GM15510 (cell line): ENCODE results near the gene EHBP1.

Experiments
- POLR2A ChIP-seq: IDR thresholded peaks from 3 replicates; pipeline ENCODE4 v1.6.1; 2011; ENCODE audit warnings: borderline replicate concordance; ENCODE audit not compliant: insufficient read length; ENCODE audit errors: extremely low read depth

Gene EHBP1

DNA sequence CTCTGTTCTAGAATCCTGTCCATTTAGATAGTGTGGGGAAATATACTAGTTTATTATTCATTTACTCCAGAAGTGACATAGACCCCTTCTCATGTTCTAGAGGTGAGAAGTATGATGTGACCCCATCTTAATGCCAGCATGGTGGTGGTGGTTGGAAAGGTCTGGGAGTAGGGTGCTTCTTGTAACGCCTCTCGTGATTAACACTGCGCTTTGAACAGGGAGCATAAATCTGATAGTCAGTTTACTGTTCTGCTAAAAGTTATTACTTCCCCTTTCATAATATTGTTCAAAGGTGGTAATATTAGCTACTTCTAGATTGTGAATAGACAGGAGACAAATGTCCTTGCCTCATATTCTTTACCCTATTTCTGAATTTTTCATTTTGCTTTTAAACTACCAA is 35.6 kb downstream of the EHBP1 start:
- no peak for TF ChIP-seq POLR2A

DNA sequence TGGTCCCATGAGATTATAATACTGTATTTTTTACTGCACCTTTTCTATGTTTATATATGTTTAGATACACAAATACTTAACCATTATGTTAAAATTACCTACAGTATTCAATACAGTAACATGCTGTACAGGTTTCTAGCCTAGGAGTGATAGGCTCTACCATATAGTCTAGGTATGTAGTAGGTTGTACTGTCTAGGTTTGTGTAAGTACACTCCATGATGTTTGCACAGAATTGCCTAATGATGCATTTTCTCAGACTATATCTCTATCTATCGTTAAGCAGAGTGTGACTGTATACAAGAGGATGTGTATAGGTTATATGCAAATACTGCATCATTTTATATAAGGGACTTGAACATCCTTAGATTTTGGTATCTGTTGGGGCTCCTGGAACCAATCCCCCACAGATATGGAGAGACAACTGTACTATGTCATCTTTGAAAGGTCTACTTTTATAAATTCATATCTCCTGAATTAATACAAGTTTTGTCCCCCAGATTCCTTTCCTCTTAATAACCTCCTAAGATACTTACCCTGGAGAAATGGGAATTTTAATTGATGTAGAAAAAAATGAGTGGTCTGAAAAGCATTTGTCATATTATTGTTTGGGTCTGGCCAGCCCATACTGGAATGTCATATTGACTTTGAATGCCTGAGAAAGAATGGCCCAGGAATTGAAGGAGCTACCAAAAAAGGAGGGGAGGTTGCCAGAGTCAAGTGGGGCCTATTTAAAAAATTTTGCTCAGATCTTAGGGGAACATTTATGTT is 36.6 kb downstream of the EHBP1 start:
- no peak for TF ChIP-seq POLR2A

DNA sequence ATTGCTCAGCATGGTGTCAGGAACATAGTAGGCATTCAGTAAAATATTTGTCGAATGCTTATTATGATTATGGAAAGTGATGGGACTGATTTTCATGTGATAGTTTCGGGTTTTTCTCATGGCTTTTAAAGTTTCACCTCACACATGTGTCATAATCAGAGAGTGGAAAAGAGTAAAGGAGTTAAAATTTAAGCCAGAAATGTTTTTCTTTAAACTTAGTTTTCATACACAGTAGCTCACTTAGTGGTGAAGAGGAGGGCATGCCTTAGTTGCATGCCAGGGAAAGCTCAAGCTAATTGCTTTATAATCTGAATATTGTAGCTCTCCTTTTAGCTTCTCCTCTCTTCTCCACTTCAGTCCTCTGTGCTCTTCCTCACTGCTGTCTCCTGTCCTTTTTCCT is 38.0 kb downstream of the EHBP1 start:
- TF ChIP-seq POLR2A: no peak

DNA sequence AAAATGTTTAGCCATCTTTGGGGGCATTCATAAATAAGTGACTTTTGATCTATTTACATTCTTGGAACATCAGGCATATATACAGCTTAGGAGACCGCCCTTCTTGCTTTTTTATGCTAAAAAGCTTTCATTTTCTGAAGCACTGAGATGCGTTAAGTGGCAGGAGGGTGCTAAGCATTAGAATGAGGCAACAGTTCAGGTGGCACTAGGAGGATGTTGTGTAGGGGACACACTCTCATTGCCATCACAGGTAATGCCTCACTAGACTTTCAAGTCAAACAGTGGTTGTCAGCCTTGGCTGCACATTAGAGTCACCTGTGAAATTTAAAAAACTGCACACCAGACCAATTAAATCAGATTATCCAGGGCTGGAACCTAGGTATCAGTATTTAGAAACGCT is 39.1 kb downstream of the EHBP1 start:
- no peak for TF ChIP-seq POLR2A

DNA sequence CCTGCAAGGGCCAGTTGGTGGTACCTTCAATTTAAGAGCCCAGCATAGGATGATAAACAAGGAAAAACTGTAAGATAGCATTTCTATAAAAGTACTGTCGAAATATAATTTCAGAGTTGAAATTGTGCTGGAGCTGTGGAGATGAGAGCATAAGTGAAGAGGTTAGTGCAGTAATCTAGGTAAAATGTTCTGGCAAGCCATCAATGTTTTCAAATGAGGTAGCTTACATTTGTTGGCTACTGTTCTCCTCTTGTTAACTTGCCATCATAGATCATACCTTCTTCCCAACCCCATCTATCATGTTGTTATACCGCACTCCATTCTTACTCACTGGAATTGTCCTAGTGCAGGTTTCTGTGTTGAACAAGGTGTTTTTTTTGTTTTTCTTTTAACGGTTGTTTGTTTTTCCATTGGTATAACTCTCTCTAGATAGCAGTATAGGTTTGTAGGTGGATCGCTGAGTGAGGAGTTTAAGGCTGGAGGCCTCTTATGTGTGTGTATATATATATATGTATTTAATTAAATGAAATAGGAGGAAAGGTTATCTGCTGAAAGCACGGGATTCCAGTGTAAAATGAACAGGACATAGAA is 40.5 kb downstream of the EHBP1 start:
- TF ChIP-seq POLR2A: no peak

DNA sequence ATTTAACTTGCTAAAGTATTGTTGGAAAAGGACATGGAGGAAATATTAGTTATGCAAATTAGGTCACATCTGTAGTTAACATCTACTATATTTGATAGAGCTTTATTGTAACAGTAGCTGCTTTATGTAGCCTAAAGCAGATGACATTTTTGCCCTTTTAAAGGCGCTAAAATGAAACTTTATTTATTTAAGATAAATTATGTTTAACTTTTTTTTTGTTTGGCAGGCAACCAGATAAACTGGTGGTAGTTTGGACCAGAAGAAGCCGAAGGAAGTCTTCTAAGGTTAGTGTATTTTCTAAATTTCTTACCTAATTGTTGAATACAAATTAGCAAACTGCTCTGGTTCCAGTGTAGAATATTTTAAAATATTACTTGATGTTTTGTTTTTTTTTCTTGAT is 41.7 kb downstream of the EHBP1 start:
- TF ChIP-seq POLR2A: no peak

DNA sequence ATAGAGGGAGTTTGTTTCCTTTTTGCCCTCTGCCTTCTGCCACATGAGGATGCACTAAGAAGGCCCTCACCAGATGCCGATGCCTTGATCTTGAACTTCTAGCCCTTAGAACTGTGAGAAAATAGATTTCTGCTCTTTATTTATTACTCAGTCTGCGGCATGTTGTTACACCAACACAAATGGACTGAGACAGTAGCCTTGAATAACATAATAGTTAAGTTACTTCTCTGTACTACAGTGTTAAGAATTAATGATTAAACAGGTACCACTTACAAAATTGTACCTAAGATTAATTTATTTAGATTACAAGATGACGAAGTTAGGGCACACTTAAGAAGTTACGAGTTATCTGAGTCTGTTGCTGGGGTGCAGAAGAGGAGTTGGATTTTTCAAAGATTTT is 42.4 kb downstream of the EHBP1 start:
- TF ChIP-seq POLR2A: no peak

DNA sequence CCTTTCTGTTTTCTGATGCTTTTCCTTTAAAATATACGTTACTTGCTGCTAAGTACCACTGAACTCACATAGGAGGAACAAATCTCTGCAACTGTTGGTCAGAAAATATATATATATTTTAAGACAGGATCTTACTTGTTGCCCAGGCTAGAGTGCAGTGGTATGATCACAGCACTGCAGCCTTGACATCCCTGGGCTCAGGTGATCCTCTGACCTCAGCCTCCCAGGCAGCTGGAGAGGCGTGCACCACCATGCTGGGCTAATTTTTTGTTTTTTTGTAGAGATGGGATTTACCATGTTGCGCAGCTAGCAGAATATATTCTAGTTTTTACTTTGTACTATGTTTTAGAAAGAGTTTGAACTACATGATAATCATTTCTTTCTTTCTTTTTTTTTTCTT is 51.5 kb downstream of the EHBP1 start:
- no peak for TF ChIP-seq POLR2A

DNA sequence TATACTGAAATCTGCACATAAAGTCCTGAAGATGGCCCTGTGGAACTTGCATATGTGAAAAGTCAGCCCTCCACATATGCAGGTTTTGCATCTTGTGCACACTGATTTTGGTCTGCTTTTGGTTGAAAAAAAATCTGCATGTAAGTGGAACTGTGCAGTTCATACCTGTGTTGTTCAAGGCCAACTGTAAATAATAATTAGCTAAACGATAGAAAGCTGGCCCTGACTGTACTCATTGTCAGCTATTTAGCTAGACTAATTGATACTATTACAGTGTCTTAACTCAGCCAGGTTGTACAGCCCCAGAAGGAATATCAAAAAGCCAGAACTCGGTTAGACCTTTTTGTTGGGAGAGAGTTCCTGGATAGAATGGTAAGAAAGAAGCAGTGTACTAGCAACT is 54.5 kb downstream of the EHBP1 start:
- TF ChIP-seq POLR2A: no peak

DNA sequence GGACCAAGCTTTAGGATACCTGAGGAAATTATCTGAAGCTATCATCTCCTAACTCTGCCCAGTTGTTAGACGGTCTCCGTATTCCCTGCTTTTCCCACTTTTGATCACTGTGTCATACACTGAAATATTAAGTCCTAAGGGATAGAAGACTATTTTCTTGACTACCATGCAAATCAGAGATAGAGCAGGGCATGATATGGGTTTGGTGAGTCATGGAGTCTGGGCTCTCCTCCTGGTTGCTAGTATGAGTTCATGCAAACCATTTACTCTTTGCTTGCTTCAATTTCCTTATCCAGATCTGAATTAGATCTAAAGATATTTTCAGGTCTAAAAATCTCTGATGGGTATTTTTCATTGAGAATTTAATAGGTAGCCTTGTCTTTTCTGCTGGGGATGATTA is 55.0 kb downstream of the EHBP1 start:
- no peak for TF ChIP-seq POLR2A

DNA sequence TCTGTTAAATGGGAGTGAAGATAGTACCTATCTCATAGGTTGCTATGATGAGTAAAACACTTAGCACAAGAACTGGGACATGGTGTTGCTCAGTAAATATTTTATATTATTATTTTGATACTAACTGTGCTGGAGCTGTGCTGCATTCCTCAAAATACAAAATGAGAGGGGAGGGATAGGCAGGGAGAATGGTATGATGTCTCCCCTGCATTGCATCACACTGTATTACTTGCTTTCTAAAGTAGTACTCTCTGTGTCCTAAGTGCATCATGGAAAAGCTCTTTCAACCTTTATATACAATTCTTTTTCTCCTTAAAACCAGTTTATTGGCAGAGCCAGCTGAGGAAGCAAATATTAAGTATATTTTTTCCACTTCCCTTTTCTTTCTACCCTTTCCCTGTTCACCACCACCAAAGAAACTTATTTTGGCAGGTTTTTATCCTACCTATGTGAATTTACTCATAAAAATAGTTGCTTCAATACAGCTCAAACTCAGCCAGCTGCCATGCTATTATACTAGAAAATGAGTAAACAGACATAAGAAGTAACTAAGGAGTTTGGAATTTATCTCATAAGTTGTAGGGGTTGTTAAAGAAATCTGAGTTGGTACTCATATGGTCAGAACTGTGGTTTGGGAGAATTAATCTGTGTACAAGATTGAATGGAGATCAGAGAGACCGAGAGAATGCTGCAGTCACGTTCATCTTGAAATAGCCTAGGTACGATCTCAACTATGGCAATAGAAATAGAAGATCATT is 60.3 kb downstream of the EHBP1 start:
- TF ChIP-seq POLR2A: no peak

DNA sequence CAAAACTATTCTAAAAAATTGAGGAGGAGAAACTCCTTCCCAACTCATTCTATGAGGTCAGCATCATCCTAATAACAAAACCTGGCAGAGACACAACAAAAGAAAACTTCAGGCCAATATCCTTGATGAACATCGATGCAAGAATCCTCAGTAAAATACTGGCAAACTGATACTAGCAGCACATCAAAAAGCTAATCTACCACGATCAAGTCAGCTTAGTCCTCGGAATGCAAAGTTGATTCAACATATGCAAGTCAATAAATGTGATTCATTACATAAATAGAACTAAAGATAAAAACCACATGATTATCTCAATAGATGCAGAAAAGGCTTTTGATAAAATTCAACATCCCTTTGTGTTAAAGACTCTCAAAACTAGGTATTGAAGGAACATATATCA is 63.1 kb downstream of the EHBP1 start:
- TF ChIP-seq POLR2A: no peak

DNA sequence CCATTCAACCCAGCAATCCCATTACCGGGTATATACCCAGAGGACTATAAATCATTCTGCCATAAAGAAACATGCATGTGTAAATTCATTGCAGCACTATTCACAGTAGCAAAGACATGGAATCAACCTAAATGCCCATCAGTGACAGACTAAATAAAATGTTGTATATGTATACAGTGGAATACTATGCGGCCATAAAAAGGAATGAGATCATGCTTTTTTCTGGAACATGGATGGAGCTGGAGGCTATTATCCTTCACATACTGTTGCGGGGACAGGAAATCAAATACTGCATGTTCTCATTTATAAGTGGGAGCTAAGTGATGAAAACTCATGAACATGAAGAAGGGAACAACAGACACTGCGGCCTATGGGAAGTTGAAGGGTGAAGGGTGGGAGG is 65.1 kb downstream of the EHBP1 start:
- no peak for TF ChIP-seq POLR2A

DNA sequence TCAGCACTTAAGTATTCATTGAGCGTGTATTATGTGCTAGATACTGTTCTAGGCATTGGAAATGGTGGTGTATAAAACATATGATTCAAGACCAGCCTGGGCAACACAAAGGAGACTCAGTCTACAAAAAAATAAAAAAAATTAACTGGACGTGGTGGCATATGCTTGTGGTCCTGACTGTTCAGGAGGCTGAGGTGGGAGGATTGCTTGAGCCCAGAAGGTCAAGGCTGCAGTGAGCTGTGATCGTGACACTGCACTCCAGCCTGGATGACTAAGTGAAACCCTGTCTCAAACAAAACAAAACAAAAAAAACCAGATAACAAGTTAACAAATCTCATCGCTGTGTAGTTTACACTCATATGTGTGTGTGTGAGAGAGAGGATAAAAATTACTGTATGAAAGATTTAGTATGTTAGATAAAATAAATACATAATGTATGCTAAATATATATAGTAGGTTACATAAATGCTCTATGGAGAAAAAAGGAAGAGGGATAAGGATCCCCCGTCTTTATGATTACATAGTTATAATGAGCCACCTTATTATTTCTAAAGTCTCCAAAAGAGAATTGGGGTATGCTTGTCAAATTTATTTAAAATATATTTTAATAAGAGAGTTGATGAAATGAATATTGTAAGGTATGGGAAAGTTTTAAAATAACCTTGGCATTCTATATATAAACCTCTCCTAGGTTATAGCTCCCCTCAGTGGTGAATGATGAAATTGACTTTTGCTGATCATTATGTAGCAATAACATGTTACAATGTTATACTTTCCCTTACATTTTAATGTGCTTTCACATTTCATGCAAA is 69.2 kb downstream of the EHBP1 start:
- TF ChIP-seq POLR2A: no peak

DNA sequence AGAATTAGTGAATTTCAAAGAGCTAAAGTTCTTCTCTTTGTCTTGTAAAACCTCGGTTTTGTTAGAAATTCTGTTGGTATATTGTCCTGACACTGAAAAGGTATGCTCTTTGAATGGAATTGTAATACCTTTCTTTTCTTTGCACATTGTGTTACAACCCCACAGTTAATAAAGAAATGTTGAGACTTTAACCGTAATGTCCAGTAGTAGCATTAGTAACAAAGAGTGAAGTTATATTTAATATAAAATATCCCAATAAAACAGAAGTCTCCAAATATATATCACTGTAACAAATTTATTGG is 69.8 kb downstream of the EHBP1 start:
- TF ChIP-seq POLR2A: no peak

DNA sequence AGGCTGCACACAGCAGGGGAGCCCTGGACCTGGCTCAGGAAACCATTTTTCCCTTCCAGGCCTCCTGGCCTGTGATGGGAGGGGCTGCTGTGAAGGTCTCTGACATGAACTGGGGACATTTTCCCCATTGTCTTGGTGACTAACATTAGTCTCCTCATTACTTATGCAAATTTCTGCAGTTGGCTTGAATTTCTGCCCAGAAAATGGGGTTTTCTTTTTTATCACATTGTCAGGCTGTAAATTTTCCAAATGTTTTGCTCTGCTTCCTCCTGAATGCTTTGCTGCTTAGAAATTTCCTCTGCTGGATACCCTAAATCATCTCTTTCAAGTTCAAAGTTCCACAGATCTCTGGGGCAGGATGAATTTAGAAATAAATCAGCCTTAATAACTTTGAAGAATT is 78.2 kb downstream of the EHBP1 start:
- TF ChIP-seq POLR2A: no peak

DNA sequence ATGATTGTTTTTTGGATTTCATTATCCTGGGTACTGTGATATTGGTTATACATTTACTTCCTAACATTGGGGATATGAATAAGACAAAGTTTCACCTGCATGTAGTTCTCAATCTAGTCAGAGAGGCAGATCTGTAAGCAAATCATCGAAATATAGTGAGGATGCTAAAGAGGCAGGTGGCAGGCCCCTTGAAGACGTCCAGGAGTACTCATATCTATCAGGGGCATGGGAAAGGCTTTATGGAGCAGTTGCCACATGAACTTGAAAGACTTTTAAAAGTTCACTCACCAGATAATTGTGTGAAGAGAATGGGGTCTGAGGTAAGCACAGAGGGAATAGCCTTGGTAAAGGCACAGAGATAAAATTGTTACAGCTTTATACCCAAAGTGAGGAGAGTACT is 78.8 kb downstream of the EHBP1 start:
- no peak for TF ChIP-seq POLR2A
